ENCODE data around the gene CDK5. TPM values are rescaled to one million over a fixed set of nuclear protein-coding genes. Genes with fewer than 3 reads are reported as not detected.

CDK5 gene
- polyA plus RNA-seq, 1 donor (not counting 4 experiments of a cell fraction or from before 2014, with no cell fraction given) = 19.3 TPM

- dilution Hi-C loops (cut with MboI; ENCODE audit: extremely low pct_ligation_motif_present, low sequenced_read_pairs) = no loop called here
- Histone ChIP-seq H3K9ac (ENCODE audit: control insufficient read depth, extremely low read depth, insufficient read depth, low read length) (no peak overlapping the region), H3K4me3 (ENCODE audit: control insufficient read depth in 2 of 3, extremely low read depth in 1 of 3, insufficient read depth in 2 of 3, low read depth in 1 of 3, low read length in 3 of 3) (no peak overlapping the region), H3K27ac (ENCODE audit: control insufficient read depth, insufficient read depth, low read length) (no peak overlapping the region), H3K36me3 (ENCODE audit: control insufficient read depth in 2 of 2, extremely low read depth in 1 of 2, insufficient read depth in 2 of 2, low read length in 2 of 2) (peaks cover 23 to 26% of the 10 kb centered on the region in 2 experiments), H3K9me1 (ENCODE audit: control insufficient read depth, extremely low read depth, insufficient read depth, low read length) (no peaks in the 10 kb centered on the region), H4K20me1 (ENCODE audit: control insufficient read depth, extremely low read depth, insufficient read depth, low read length) (peaks cover 2% of the 10 kb centered on the region), H3K27me3 (ENCODE audit: control insufficient read depth, extremely low read depth, insufficient read depth, low read length) (no peaks in the 10 kb centered on the region), H3K9me3 (ENCODE audit: control insufficient read depth, low read depth, low read length) (no peaks in the 10 kb centered on the region), H2AFZ (ENCODE audit: control insufficient read depth, low read length) (no peak overlapping the region), H3K4me2 (ENCODE audit: control insufficient read depth, extremely low read depth, insufficient read depth, low read depth, low read length) (no peak overlapping the region), H3K79me2 (ENCODE audit: control insufficient read depth, insufficient read depth, low read length) (peaks cover 28% of the 10 kb centered on the region), H3K4me1 (ENCODE audit: control insufficient read depth, extremely low read depth, insufficient read depth, low read length) (peaks cover 22% of the 10 kb centered on the region)
- FAIRE-seq (no peak), DNase-seq (ENCODE audit: low read depth, low spot score) (no peak)
- TF ChIP-seq, protein P1, sequence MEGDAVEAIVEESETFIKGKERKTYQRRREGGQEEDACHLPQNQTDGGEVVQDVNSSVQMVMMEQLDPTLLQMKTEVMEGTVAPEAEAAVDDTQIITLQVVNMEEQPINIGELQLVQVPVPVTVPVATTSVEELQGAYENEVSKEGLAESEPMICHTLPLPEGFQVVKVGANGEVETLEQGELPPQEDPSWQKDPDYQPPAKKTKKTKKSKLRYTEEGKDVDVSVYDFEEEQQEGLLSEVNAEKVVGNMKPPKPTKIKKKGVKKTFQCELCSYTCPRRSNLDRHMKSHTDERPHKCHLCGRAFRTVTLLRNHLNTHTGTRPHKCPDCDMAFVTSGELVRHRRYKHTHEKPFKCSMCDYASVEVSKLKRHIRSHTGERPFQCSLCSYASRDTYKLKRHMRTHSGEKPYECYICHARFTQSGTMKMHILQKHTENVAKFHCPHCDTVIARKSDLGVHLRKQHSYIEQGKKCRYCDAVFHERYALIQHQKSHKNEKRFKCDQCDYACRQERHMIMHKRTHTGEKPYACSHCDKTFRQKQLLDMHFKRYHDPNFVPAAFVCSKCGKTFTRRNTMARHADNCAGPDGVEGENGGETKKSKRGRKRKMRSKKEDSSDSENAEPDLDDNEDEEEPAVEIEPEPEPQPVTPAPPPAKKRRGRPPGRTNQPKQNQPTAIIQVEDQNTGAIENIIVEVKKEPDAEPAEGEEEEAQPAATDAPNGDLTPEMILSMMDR (optimal IDR thresholded peaks at IDR 0.05 in 1 of 3, IDR thresholded peaks at IDR 0.05 in 1 of 3, conservative IDR thresholded peaks at IDR 0.05 in 1 of 3; ENCODE audit: extremely low read depth in 1 of 3, insufficient read depth in 2 of 3, low read length in 3 of 3) = no peak
- no peak for TF ChIP-seq EZH2 (IDR thresholded peaks at IDR 0.05; ENCODE audit: low read length)
These were observed 20.7 kb upstream of the CDK5 start for GRCh38 chr7:151078233-151079040.

GRCh38 chr7:151077705-151078232 lies 20.1 kb upstream of the CDK5 start:
- Histone ChIP-seq H3K4me2 (ENCODE audit: control insufficient read depth, extremely low read depth, insufficient read depth, low read depth, low read length) (no peak overlapping the region), H3K9me3 (ENCODE audit: control insufficient read depth, low read depth, low read length) (no peaks in the 10 kb centered on the region), H2AFZ (ENCODE audit: control insufficient read depth, low read length) (no peak overlapping the region), H4K20me1 (ENCODE audit: control insufficient read depth, extremely low read depth, insufficient read depth, low read length) (peaks cover 2% of the 10 kb centered on the region), H3K9me1 (ENCODE audit: control insufficient read depth, extremely low read depth, insufficient read depth, low read length) (no peaks in the 10 kb centered on the region), H3K79me2 (ENCODE audit: control insufficient read depth, insufficient read depth, low read length) (peaks cover 28% of the 10 kb centered on the region), H3K9ac (ENCODE audit: control insufficient read depth, extremely low read depth, insufficient read depth, low read length) (no peak overlapping the region), H3K27me3 (ENCODE audit: control insufficient read depth, extremely low read depth, insufficient read depth, low read length) (no peaks in the 10 kb centered on the region), H3K4me3 (ENCODE audit: control insufficient read depth in 2 of 3, extremely low read depth in 1 of 3, insufficient read depth in 2 of 3, low read depth in 1 of 3, low read length in 3 of 3) (no peak overlapping the region), H3K36me3 (ENCODE audit: control insufficient read depth in 2 of 2, extremely low read depth in 1 of 2, insufficient read depth in 2 of 2, low read length in 2 of 2) (peaks cover 23 to 26% of the 10 kb centered on the region in 2 experiments), H3K27ac (ENCODE audit: control insufficient read depth, insufficient read depth, low read length) (no peak overlapping the region), H3K4me1 (ENCODE audit: control insufficient read depth, extremely low read depth, insufficient read depth, low read length) (peaks cover 22% of the 10 kb centered on the region)
- TF ChIP-seq, protein P1 (optimal IDR thresholded peaks at IDR 0.05 in 1 of 3, IDR thresholded peaks at IDR 0.05 in 1 of 3, conservative IDR thresholded peaks at IDR 0.05 in 1 of 3; ENCODE audit: extremely low read depth in 1 of 3, insufficient read depth in 2 of 3, low read length in 3 of 3) = no peak
- no peak for TF ChIP-seq EZH2 (IDR thresholded peaks at IDR 0.05; ENCODE audit: low read length)
- FAIRE-seq (no peak), DNase-seq (ENCODE audit: low read depth, low spot score) (no peak)
- dilution Hi-C loops (cut with MboI; ENCODE audit: extremely low pct_ligation_motif_present, low sequenced_read_pairs) = no loop called here

Data from keratinocyte (primary cell).